Smooth muscle cell (in vitro differentiated cells): ENCODE results near the gene ZMIZ1. TPM values are rescaled to one million over a fixed set of nuclear protein-coding genes. Genes with fewer than 3 reads are reported as not detected.

Experiments used
- DNase-seq: peaks from one replicate; lab custom pipeline; 2025; ENCODE audit not compliant: unreplicated experiment; lab: John Stamatoyannopoulos, UW
- H2AFZ ChIP-seq: fragments of 200-600 bp; sonication (generic); 2 replicates; pipeline ENCODE4 v1.6.0; 2016; ENCODE audit warnings: antibody characterized with exemption, low read depth, mild to moderate bottlenecking
- H3F3A ChIP-seq: fragments of 200-600 bp; sonication (generic); 2 replicates; pipeline ENCODE4 v1.6.0; 2017; ENCODE audit warnings: antibody characterized with exemption, low read depth
- H3K27ac ChIP-seq: fragments of 200-600 bp; sonication (generic); 2 replicates; pipeline ENCODE4 v1.5.1; 2016; ENCODE audit warnings: low read depth, mild to moderate bottlenecking
- H3K27me3 ChIP-seq: fragments of 200-600 bp; sonication (generic); 2 replicates; pipeline ENCODE4 v1.6.1; 2016; ENCODE audit warnings: low read depth, mild to moderate bottlenecking
- H3K36me3 ChIP-seq: fragments of 200-600 bp; sonication (generic); 2 replicates; pipeline ENCODE4 v1.5.1; 2016; ENCODE audit warnings: low read depth
- H3K4me1 ChIP-seq: fragments of 200-600 bp; sonication (generic); 2 replicates; pipeline ENCODE4 v1.5.1; 2016; ENCODE audit warnings: low read depth
- H3K4me2 ChIP-seq: fragments of 200-600 bp; sonication (generic); 2 replicates; pipeline ENCODE4 v1.6.0; 2016; ENCODE audit warnings: mild to moderate bottlenecking
- H3K4me3 ChIP-seq: fragments of 200-600 bp; sonication (generic); 2 replicates; pipeline ENCODE4 v1.5.1; 2016; ENCODE audit warnings: mild to moderate bottlenecking
- H3K79me2 ChIP-seq: fragments of 200-600 bp; sonication (generic); 2 replicates; pipeline ENCODE4 v1.6.0; 2016; ENCODE audit warnings: low read depth, mild to moderate bottlenecking
- H3K9ac ChIP-seq: fragments of 200-600 bp; sonication (generic); 2 replicates; pipeline ENCODE4 v1.6.0; 2016; ENCODE audit warnings: low read depth
- H3K9me3 ChIP-seq: fragments of 200-600 bp; sonication (generic); replicated peaks from 2 replicates; pipeline ENCODE4 v1.5.1; 2016; ENCODE audit warnings: low read depth
- H4K20me1 ChIP-seq: fragments of 200-600 bp; sonication (generic); 2 replicates; pipeline ENCODE4 v1.6.0; 2016; ENCODE audit warnings: low read depth
- WGBS: methylation state at CpG from one replicate; pipeline ENCODE4 v1.1.7; 2016; ENCODE audit warnings: low lambda C conversion rate; 5-methylcytosine and 5-hydroxymethylcytosine counted together
- polyA plus RNA-seq: library from polyadenylated mRNA; unstranded; fragments of >200 nt; fragmentation: Nextera tagmentation; extraction: Ambion mirVana; gene quantifications from 2 replicates; pipeline ENCODE4 v1.2.1, GENCODE V29; 2016
- total RNA-seq: library from RNA; depleted of rRNA; stranded (reverse); fragments of >200 nt; gene quantifications from 2 replicates; pipeline ENCODE4 v1.2.3, GENCODE V29; 2014
- TF ChIP-seq, protein P1 (sequence below): fragments of 200-600 bp; sonication (generic); IDR thresholded peaks from 2 replicates; pipeline ENCODE4 v1.5.1; 2017; ENCODE audit warnings: borderline replicate concordance, mild to moderate bottlenecking, antibody characterized with exemption; ENCODE audit not compliant: insufficient read depth, poor library complexity, severe bottlenecking

The ZMIZ1 gene
- total and polyA plus RNA-seq, 2 experiments from 2014 or later = 24.2 to 31.3 TPM

DNA sequence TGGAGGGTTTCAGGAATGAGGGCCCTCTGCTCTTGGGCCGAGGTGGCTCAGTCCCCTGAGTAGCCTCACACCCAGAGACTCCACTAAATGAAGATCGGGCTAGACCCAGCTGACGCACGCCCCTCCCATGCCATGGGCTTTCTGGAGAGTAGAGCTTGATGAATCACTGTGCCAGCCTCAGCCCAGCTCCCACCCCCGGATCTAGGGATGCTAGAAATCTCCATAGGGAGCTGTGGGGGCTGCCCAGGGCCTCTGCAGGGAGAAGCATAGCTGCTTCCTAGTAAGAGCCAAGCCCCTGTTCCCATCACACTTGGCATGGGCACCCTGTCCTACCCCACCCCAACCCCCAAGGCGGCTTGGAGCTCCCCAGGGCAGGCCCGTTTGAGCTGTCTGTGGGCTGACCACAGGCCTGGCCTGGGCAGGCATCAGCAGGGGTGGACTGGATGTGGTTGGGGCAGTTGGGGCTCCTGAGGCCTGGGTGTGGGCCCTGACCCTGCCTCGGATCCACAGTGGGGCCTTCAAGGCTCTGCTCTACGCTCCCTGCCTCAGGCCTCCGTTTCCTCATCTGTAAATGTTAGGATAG is 121.2 kb downstream of the ZMIZ1 start:
- Histone ChIP-seq H3K79me2 (peaks cover 26% of the 10 kb centered on the region), H3K27me3 (no peaks in the 10 kb centered on the region), H3K4me2 (peak overlapping the region; percentile 73), H2AFZ (no peak overlapping the region), H3F3A (peaks cover 3% of the 10 kb centered on the region), H3K27ac (peak overlapping the region; percentile 67), H3K9me3 (no peaks in the 10 kb centered on the region), H3K36me3 (no peaks in the 10 kb centered on the region), H3K4me3 (no peak overlapping the region), H3K4me1 (peaks cover 25% of the 10 kb centered on the region), H4K20me1 (peaks cover 89% of the 10 kb centered on the region), H3K9ac (no peak overlapping the region)
- TF ChIP-seq, protein P1, sequence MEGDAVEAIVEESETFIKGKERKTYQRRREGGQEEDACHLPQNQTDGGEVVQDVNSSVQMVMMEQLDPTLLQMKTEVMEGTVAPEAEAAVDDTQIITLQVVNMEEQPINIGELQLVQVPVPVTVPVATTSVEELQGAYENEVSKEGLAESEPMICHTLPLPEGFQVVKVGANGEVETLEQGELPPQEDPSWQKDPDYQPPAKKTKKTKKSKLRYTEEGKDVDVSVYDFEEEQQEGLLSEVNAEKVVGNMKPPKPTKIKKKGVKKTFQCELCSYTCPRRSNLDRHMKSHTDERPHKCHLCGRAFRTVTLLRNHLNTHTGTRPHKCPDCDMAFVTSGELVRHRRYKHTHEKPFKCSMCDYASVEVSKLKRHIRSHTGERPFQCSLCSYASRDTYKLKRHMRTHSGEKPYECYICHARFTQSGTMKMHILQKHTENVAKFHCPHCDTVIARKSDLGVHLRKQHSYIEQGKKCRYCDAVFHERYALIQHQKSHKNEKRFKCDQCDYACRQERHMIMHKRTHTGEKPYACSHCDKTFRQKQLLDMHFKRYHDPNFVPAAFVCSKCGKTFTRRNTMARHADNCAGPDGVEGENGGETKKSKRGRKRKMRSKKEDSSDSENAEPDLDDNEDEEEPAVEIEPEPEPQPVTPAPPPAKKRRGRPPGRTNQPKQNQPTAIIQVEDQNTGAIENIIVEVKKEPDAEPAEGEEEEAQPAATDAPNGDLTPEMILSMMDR = no peak
- DNase-seq = no peak
- 63% methylated on average over 10 of the region's 10 CpGs for WGBS

DNA sequence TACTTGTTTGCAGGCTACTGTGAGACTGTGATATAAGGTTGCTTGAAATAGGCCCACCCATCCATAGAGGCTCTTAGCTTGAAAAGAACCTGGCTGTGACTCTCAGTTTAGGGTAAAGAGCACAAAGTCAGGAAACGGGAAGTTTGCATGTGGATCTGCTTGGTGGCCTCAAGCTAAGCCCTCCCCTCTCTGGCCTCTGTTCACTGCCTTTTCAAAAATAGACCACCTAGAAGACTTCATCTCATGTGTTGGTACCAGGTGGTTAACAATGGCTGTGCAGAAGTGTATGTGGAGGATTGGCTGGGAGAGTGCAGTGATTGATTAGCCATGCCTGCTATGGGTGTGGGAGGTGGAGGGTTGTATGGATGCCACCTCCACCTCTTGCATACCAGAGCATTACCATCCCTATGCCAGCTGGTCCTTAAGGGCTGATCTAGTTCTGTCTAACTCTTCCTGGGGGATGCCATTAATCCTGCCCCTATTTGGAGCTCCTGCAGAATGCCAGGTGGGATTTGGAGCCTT is 122.0 kb downstream of the ZMIZ1 start:
- H3F3A ChIP-seq = peaks cover 5% of the 10 kb centered on the region
- TF ChIP-seq, protein P1 = no peak

DNA sequence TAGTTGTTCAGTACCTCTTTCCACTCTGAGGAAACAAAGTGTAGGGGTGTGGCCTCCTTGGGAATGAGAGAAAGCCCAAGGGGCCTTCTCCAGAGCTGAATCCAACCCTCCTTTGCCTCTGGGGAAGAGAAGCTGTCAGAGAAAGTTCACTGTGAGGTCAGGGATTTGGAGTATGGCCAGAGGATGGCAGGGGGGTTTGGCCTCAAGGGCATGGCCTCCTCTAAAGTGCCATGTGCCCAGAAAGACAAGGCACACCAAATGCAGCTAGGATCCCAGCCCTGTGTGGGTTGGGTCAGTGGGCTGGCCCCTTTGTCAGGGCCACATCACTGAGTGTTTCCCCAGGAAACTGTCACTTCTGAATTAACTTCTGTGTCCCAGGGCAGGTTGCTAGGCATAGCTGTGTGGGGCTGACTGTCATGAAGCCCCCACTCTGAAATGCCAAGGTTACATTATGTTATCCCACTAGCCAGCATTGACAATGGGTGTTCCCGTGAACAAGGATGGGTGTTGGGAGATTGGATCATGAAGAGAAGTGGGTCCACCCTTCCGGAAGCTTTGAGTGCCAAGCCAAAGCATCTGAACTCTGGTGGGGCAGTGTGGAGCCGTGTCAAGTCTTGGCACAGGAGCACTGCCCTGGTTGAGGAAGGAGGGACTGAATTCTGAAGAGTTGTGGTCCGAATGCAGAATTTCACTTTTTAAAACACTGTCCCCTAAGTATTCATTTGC is 123.3 kb downstream of the ZMIZ1 start:
- no peak overlapping the region for H3K27ac ChIP-seq
- WGBS = 99% methylated on average over 4 of the region's 4 CpGs
- H3K9me3 ChIP-seq = no peaks in the 10 kb centered on the region
- no peaks in the 10 kb centered on the region for H3K27me3 ChIP-seq
- H3K4me2 ChIP-seq = no peak overlapping the region
- peaks cover 4% of the 10 kb centered on the region for H3F3A ChIP-seq
- H3K4me3 ChIP-seq = no peak overlapping the region
- peaks cover 32% of the 10 kb centered on the region for H3K79me2 ChIP-seq
- no peak overlapping the region for H2AFZ ChIP-seq
- no peak overlapping the region for H3K9ac ChIP-seq
- peaks cover 90% of the 10 kb centered on the region for H4K20me1 ChIP-seq
- no peaks in the 10 kb centered on the region for H3K36me3 ChIP-seq
- TF ChIP-seq, protein P1 = no peak
- DNase-seq = no peak
- H3K4me1 ChIP-seq = peaks cover 20% of the 10 kb centered on the region

More for the DNA sequence above, 122.0 kb downstream of the ZMIZ1 start:
- no peak overlapping the region for H3K4me2 ChIP-seq
- no peak overlapping the region for H3K27ac ChIP-seq
- H3K79me2 ChIP-seq = peaks cover 26% of the 10 kb centered on the region
- H3K9me3 ChIP-seq = no peaks in the 10 kb centered on the region
- no peaks in the 10 kb centered on the region for H3K36me3 ChIP-seq
- H4K20me1 ChIP-seq = peaks cover 89% of the 10 kb centered on the region
- no peaks in the 10 kb centered on the region for H3K27me3 ChIP-seq
- DNase-seq = no peak
- H3K9ac ChIP-seq = no peak overlapping the region
- H2AFZ ChIP-seq = no peak overlapping the region
- peaks cover 20% of the 10 kb centered on the region for H3K4me1 ChIP-seq
- H3K4me3 ChIP-seq = no peak overlapping the region
- WGBS = 84% methylated on average over 1 of the region's 1 CpG
